ENCODE results near the gene SRPRB.
"Not testable (repeated sequence)": the region's sequence is repeated elsewhere in the genome, so short reads cannot be mapped to it uniquely, and the experiment has no call there.

Gene SRPRB

DNA sequence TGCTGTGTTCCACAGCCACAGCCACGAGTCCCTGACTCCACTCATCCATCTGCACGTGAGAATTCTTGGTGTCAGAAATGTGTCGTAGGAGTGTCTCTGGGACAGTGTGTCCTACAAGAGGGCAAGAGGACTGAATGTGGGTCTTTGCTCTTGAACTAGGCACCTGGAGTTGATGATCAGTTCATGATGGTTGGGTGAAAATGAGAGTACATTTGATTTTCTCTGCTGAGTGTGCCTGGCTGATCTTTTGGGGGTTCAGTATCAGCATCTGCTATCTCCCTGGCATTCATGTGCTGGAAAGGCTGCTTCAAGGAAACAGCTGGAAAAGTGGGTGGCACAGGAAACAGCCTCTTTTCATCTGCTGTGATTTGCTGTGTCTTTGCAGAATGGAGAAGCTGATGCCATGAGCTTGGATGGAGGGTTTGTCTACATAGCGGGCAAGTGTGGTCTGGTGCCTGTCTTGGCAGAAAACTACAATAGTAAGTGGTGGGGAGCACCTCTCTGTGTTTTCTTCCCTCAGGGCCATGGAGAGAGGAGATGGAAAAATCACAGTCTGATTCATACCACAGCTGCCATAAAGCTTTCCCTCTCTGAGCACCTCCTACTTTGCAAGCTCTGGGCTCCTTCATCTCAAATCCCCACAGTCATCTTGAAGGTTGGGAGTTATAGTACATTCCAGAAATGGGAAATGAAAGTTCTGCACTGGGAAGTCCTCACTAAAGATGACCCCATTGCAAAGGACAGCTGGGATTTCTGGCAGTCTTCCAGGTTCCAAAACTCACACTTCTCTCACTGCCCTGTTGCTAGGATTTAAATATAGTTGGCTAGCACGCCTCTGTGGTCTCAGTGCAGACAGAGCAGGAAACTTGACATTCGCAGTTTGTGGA is 41.6 kb upstream of the SRPRB start:
- no peak overlapping the region for H3K4me3 ChIP-seq (ENCODE audit: low read length)
- no peaks in the 10 kb centered on the region for H3K9me3 ChIP-seq (ENCODE audit: insufficient read depth, low read depth, low read length)
- no peak overlapping the region for H3K9ac ChIP-seq (ENCODE audit: low read depth, low read length)
- H3K27me3 ChIP-seq (ENCODE audit: insufficient read depth, low read length) = no peaks in the 10 kb centered on the region
- WGBS = 95% methylated on average over 6 of the region's 6 CpGs
- 0 out of 2 replicates have a peak, but pooled peaks cover 1% of the 10 kb centered on the region for H3K4me1 ChIP-seq (ENCODE audit: insufficient read depth, low read length)
- no peak overlapping the region for H3K27ac ChIP-seq (ENCODE audit: low read depth, low read length)
- no peaks in the 10 kb centered on the region for H3K36me3 ChIP-seq (ENCODE audit: insufficient read depth, low read length)

DNA sequence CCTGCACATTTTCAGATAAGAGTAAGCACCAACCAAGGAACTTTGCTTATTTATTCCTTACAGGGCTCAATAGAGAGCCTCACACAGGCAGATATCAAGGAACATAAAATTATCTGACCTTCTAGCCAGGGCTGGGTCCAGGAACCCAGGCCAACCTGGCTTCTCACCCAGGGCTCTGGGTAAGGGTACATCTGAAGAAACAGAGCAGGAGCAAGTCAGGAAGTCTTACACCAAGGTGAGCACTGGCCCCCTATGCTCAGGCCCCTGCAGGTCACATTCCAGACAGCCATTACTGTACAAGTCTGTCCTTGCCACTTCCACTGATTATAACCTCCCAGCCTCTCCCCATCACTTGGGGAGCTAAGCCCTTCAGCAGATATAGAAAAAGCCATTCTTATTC is 40.4 kb upstream of the SRPRB start:
- Histone ChIP-seq H3K9me3 (ENCODE audit: insufficient read depth, low read depth, low read length) (no peaks in the 10 kb centered on the region), H3K9ac (ENCODE audit: low read depth, low read length) (no peak overlapping the region), H3K36me3 (ENCODE audit: insufficient read depth, low read length) (no peaks in the 10 kb centered on the region), H3K27ac (ENCODE audit: low read depth, low read length) (no peak overlapping the region), H3K4me3 (ENCODE audit: low read length) (no peak overlapping the region), H3K27me3 (ENCODE audit: insufficient read depth, low read length) (no peaks in the 10 kb centered on the region), H3K4me1 (ENCODE audit: insufficient read depth, low read length) (no peaks in the 10 kb centered on the region)

DNA sequence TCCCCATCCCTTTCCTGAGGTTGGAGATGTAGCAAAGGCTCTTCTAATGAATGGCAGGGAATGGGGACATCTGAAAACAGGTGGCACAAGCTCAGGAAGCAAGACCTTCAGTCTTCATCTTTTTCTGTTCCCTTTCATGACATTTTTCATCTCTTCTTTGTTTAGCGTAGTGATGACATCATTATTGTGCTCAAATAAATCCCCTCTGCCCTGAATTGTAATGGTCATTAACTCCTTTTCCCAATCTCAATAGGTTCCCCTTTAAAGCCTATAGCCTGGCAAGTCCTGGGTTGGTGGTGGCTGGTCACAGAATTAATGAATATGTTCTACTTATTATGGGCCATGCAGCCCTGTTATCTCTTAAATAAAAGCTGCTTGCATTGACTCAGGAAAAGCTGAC is 38.0 kb upstream of the SRPRB start:
- H3K4me3 ChIP-seq (ENCODE audit: low read length) = no peak overlapping the region
- H3K9ac ChIP-seq (ENCODE audit: low read depth, low read length) = no peak overlapping the region
- no peaks in the 10 kb centered on the region for H3K27me3 ChIP-seq (ENCODE audit: insufficient read depth, low read length)
- no peak overlapping the region for H3K27ac ChIP-seq (ENCODE audit: low read depth, low read length)
- H3K4me1 ChIP-seq (ENCODE audit: insufficient read depth, low read length) = no peaks in the 10 kb centered on the region
- H3K36me3 ChIP-seq (ENCODE audit: insufficient read depth, low read length) = no peaks in the 10 kb centered on the region
- WGBS = 96% methylated on average over 1 of the region's 1 CpG
- H3K9me3 ChIP-seq (ENCODE audit: insufficient read depth, low read depth, low read length) = no peaks in the 10 kb centered on the region

DNA sequence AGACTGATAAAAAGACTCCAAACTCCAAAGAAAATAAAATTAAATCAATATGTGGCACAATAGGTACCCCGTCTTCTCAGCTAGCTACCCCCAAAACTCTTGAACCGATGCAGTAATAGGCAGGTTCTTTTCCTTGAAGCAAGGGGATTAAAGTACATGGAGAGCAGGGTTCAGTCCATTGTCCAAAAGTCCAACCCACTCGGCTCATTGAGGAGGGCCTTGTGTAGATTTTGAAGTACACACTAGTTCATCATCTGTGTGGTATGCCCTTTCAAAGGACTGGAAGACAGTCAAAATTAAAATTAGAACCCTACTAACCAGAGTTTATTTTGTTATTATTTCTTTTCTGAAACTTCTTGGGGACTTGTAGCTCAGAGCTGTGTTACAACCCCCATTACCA is 36.1 kb upstream of the SRPRB start:
- no peaks in the 10 kb centered on the region for H3K4me1 ChIP-seq (ENCODE audit: insufficient read depth, low read length)
- no peaks in the 10 kb centered on the region for H3K27me3 ChIP-seq (ENCODE audit: insufficient read depth, low read length)
- H3K4me3 ChIP-seq (ENCODE audit: low read length) = no peak overlapping the region
- no peaks in the 10 kb centered on the region for H3K36me3 ChIP-seq (ENCODE audit: insufficient read depth, low read length)
- H3K9me3 ChIP-seq (ENCODE audit: insufficient read depth, low read depth, low read length) = no peaks in the 10 kb centered on the region
- no peak overlapping the region for H3K27ac ChIP-seq (ENCODE audit: low read depth, low read length)
- WGBS = 96% methylated on average over 3 of the region's 3 CpGs
- no peak overlapping the region for H3K9ac ChIP-seq (ENCODE audit: low read depth, low read length)

DNA sequence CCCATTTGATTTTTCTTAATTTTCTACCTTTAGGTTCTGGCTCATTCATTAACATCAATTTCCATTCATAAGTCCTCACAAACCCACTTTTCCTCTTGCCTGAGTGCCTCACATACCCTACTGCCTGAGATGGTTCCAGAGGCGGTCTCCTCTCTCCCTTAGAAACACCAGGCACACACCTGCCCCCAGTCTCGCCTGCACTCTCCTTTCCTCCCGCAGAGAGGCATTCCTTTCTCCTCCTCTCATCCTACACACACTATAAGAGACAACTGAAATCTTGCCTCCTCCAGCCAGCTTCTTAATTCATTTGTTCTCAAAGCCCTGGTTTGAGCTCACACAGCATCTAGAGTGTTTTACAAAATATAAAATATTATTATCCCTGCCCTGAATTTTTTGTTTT is 31.9 kb upstream of the SRPRB start:
- Histone ChIP-seq H3K4me3 (ENCODE audit: low read length) (no peak overlapping the region), H3K9ac (ENCODE audit: low read depth, low read length) (no peak overlapping the region), H3K27me3 (ENCODE audit: insufficient read depth, low read length) (no peaks in the 10 kb centered on the region), H3K36me3 (ENCODE audit: insufficient read depth, low read length) (no peaks in the 10 kb centered on the region), H3K4me1 (ENCODE audit: insufficient read depth, low read length) (0 out of 2 replicates have a peak, but pooled peaks cover 4% of the 10 kb centered on the region), H3K9me3 (ENCODE audit: insufficient read depth, low read depth, low read length) (no peaks in the 10 kb centered on the region), H3K27ac (ENCODE audit: low read depth, low read length) (no peak overlapping the region)
- WGBS = 76% methylated on average over 3 of the region's 3 CpGs

DNA sequence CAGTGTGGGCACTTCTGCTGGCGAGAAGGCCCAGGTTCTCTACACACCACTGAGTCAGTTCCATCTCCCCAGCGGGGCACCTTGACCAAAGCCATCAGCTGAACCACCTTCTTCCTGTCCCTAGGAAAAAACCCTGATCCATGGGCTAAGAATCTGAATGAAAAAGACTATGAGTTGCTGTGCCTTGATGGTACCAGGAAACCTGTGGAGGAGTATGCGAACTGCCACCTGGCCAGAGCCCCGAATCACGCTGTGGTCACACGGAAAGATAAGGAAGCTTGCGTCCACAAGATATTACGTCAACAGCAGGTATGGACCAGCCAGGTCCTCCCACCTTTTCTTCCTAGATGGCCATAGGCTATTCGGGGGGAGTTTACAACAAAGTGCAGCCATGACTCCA is 30.3 kb upstream of the SRPRB start:
- H3K9me3 ChIP-seq (ENCODE audit: insufficient read depth, low read depth, low read length) = no peaks in the 10 kb centered on the region

DNA sequence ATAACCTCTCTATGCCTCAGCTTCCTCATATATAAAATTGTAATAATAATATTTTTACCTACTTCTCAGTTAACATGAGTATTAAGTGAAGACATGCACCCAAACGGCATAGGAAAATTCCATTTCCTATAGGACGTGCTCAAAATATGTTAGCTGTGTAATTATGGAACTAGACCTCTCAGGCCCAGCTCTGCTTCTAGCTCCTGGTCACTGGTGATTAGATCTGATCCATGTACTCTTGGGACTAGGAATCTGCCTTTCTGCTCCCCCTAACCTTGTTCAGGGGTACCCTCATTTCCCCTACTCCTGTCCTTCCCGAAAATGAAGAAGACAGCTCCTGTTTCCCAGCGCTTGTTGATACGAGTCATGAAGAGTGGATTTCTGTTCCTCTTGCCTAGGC is 29.8 kb upstream of the SRPRB start:
- Histone ChIP-seq H3K4me1 (ENCODE audit: insufficient read depth, low read length) (0 out of 2 replicates have a peak, but pooled peaks cover 4% of the 10 kb centered on the region), H3K27ac (ENCODE audit: low read depth, low read length) (no peak overlapping the region), H3K4me3 (ENCODE audit: low read length) (no peak overlapping the region), H3K36me3 (ENCODE audit: insufficient read depth, low read length) (no peaks in the 10 kb centered on the region), H3K9ac (ENCODE audit: low read depth, low read length) (no peak overlapping the region), H3K9me3 (ENCODE audit: insufficient read depth, low read depth, low read length) (no peaks in the 10 kb centered on the region), H3K27me3 (ENCODE audit: insufficient read depth, low read length) (no peaks in the 10 kb centered on the region)
- WGBS = 94% methylated on average over 5 of the region's 5 CpGs

More for the DNA sequence above, 30.3 kb upstream of the SRPRB start:
- 95% methylated on average over 9 of the region's 9 CpGs for WGBS
- Histone ChIP-seq H3K4me1 (ENCODE audit: insufficient read depth, low read length) (0 out of 2 replicates have a peak, but pooled peaks cover 4% of the 10 kb centered on the region), H3K27me3 (ENCODE audit: insufficient read depth, low read length) (no peaks in the 10 kb centered on the region), H3K36me3 (ENCODE audit: insufficient read depth, low read length) (no peaks in the 10 kb centered on the region), H3K27ac (ENCODE audit: low read depth, low read length) (no peak overlapping the region), H3K9ac (ENCODE audit: low read depth, low read length) (no peak overlapping the region), H3K4me3 (ENCODE audit: low read length) (no peak overlapping the region)

DNA sequence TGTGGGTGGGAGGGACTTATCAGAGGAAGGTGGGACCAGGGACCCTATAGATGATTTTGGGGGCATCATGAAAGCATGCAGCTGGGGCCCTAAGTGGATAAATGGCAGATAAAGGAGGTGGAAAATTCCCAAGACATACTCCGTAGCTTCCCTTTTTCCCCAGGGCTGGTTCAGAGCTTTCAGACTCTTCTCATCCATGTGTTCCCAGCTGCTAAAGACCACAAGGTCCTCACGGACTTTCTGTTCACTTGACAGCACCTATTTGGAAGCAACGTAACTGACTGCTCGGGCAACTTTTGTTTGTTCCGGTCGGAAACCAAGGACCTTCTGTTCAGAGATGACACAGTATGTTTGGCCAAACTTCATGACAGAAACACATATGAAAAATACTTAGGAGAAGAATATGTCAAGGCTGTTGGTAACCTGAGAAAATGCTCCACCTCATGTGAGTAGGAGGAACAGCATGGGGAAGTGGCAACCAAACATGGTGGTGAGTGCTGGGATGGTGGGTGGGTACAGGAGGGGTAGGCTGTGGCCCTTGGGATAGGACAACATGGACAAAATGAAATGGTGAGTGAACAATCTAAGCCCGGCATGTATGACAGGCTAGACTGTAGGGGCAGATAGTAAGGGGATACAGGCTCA is 28.7 kb upstream of the SRPRB start:
- Histone ChIP-seq H3K4me1 (ENCODE audit: insufficient read depth, low read length) (0 out of 2 replicates have a peak, but pooled peaks cover 4% of the 10 kb centered on the region), H3K9ac (ENCODE audit: low read depth, low read length) (no peak overlapping the region), H3K9me3 (ENCODE audit: insufficient read depth, low read depth, low read length) (no peaks in the 10 kb centered on the region), H3K27ac (ENCODE audit: low read depth, low read length) (no peak overlapping the region), H3K27me3 (ENCODE audit: insufficient read depth, low read length) (no peaks in the 10 kb centered on the region), H3K36me3 (ENCODE audit: insufficient read depth, low read length) (no peaks in the 10 kb centered on the region), H3K4me3 (ENCODE audit: low read length) (no peak overlapping the region)
- 96% methylated on average over 7 of the region's 7 CpGs for WGBS

DNA sequence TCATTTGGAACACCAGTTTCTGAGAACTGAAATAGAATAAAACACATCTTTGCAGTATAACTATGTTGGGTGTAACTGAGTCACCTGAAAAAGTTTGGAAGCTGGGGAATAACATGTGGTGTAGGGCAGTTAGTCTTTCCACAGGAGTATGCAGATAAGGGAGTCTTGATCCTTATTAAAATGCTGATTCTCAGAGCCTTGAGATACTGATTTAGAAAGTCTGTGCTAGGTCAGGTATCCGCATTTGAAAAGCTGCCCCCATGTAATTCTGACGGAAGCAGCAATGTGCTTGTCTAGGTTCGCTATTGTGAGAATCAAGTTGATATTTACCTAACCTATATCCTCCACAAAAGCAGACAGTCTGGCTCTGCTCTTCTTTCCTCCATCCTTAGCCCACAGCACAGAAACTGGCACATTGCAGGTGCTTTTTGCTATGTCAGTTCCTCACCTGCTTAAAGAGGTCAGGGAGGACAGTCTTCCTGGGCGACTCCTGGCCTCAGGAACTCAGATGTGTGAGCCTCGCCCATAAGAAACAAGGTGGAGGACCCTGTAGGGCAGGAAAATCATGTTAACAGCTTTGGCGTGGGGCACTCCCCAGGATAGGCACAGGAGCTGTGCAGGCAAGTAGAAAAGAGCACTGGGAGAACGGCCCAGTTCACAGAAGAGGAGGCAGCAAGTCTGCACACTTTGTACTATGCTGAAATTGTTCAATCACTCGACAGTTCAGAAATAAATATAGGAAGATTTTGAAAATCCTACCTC is 27.6 kb upstream of the SRPRB start:
- H3K4me1 ChIP-seq (ENCODE audit: insufficient read depth, low read length) = 0 out of 2 replicates have a peak, but pooled peaks cover 4% of the 10 kb centered on the region
- no peaks in the 10 kb centered on the region for H3K27me3 ChIP-seq (ENCODE audit: insufficient read depth, low read length)
- no peaks in the 10 kb centered on the region for H3K36me3 ChIP-seq (ENCODE audit: insufficient read depth, low read length)
- H3K9me3 ChIP-seq (ENCODE audit: insufficient read depth, low read depth, low read length) = no peaks in the 10 kb centered on the region
- 77% methylated on average over 8 of the region's 8 CpGs for WGBS
- H3K9ac ChIP-seq (ENCODE audit: low read depth, low read length) = no peak overlapping the region
- H3K27ac ChIP-seq (ENCODE audit: low read depth, low read length) = no peak overlapping the region
- no peak overlapping the region for H3K4me3 ChIP-seq (ENCODE audit: low read length)

DNA sequence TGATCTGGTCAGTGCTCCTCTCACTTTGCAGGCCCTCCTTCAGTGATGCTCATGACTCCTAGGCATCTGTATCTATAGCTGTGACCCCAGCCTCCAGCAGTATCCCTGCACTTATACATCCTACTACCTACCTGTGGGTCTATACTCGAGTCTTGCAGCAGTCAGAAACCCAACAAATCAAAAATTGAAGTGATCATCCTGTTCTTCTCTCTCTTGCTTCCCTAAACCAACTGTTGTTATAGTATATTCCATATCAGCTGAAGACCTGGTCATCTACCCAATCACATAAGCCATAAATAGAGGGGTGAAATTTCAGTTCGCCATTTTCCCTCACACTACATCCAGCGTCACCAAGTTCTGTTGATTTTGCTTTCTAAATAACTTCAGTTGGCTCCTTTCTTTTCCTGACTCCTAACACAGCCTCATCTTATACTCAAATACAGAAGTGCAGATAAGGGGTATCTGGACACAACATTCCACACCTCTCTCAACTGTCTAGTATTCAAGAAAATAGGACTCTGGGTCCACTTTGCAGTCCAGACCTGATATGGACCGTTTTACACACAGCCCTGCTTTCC is 25.9 kb upstream of the SRPRB start:
- WGBS = 64% methylated on average over 4 of the region's 4 CpGs
- H3K27ac ChIP-seq (ENCODE audit: low read depth, low read length) = no peak overlapping the region
- 0 out of 2 replicates have a peak, but pooled peaks cover 4% of the 10 kb centered on the region for H3K4me1 ChIP-seq (ENCODE audit: insufficient read depth, low read length)
- no peak overlapping the region for H3K4me3 ChIP-seq (ENCODE audit: low read length)
- H3K9me3 ChIP-seq (ENCODE audit: insufficient read depth, low read depth, low read length) = no peaks in the 10 kb centered on the region
- no peaks in the 10 kb centered on the region for H3K36me3 ChIP-seq (ENCODE audit: insufficient read depth, low read length)
- no peaks in the 10 kb centered on the region for H3K27me3 ChIP-seq (ENCODE audit: insufficient read depth, low read length)
- H3K9ac ChIP-seq (ENCODE audit: low read depth, low read length) = no peak overlapping the region

DNA sequence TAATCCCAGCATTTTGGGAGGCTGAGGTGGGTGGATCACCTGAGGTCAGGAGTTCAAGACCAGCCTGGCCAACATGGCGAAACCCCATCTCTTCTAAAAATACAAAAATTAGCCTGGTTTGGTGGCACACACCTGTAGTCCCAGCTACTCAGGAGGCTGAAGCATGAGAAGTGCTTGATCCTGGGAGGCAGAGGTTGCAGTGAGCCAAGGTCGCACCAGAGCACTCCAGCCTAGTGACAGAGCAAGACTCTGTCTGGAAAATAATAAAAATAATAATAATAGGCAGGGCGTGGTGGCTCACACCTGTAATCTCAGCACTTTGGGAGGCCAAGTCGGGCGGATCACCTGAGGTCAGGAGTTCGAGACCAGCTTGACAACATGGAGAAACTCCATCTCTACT is 24.9 kb upstream of the SRPRB start:
- H3K4me1 ChIP-seq (ENCODE audit: insufficient read depth, low read length); H3K4me3 ChIP-seq (ENCODE audit: low read length); H3K27ac ChIP-seq (ENCODE audit: low read depth, low read length); H3K9ac ChIP-seq (ENCODE audit: low read depth, low read length); H3K27me3 ChIP-seq (ENCODE audit: insufficient read depth, low read length); H3K36me3 ChIP-seq (ENCODE audit: insufficient read depth, low read length); H3K9me3 ChIP-seq (ENCODE audit: insufficient read depth, low read depth, low read length): not testable (repeated sequence)
- WGBS = 88% methylated on average over 6 of the region's 6 CpGs
